Mesothelial cell of epicardium (in vitro differentiated cells): Measurements from ENCODE around the gene FDX2. TPM values are rescaled to one million over a fixed set of nuclear protein-coding genes. Genes with fewer than 3 reads are reported as not detected.
A peak's percentile ranks its signal among the peaks of the same experiment; 100 is the strongest.

Source experiments
- DNase-seq, 2 experiments: peaks; one replicate each; pipeline ENCODE4 v3.0.0; 2021; ENCODE audit warnings: low spot score in 2 of 2; ENCODE audit not compliant: unreplicated experiment in 2 of 2
- H3K27ac Mint-ChIP-seq: 2 replicates; pipeline ENCODE4 v1.8.0; 2021; ENCODE audit warnings: mixed read lengths
- H3K27me3 Mint-ChIP-seq: 2 replicates; pipeline ENCODE4 v1.8.0; 2021; ENCODE audit warnings: low read depth, mixed read lengths
- H3K36me3 Mint-ChIP-seq: 2 replicates; pipeline ENCODE4 v1.8.0; 2021; ENCODE audit warnings: mixed read lengths
- H3K4me1 Mint-ChIP-seq: 2 replicates; pipeline ENCODE4 v1.8.0; 2021; ENCODE audit warnings: mixed read lengths
- H3K4me3 Mint-ChIP-seq: 2 replicates; pipeline ENCODE4 v1.8.0; 2021; ENCODE audit warnings: mild to moderate bottlenecking, moderate library complexity, mixed read lengths
- H3K9me3 Mint-ChIP-seq: 2 replicates; pipeline ENCODE4 v1.8.0; 2021; ENCODE audit warnings: mixed read lengths
- CTCF ChIP-seq: fragments of 200-600 bp; sonication (generic); IDR thresholded peaks from one replicate; pipeline ENCODE4 v1.5.0; 2021; ENCODE audit warnings: antibody characterized with exemption; ENCODE audit not compliant: unreplicated experiment
- total RNA-seq: library from RNA; stranded (reverse); gene quantifications from 3 replicates; pipeline ENCODE4 v1.2.1, GENCODE V29; 2021

FDX2 gene
- total RNA-seq, 1 donor from 2014 or later = 18.6 TPM

GRCh38 chr19:10269333-10270179 is 46.3 kb downstream of the FDX2 start:
- peak overlapping the region; percentile 55 for H3K4me3 Mint-ChIP-seq
- H3K27me3 Mint-ChIP-seq = peaks cover 46% of the 10 kb centered on the region
- peak; percentile 70 to 89 for DNase-seq
- TF ChIP-seq CTCF = peak; percentile 84
- no peaks in the 10 kb centered on the region for H3K36me3 Mint-ChIP-seq
- no peaks in the 10 kb centered on the region for H3K4me1 Mint-ChIP-seq
- no peaks in the 10 kb centered on the region for H3K9me3 Mint-ChIP-seq
- no peak overlapping the region for H3K27ac Mint-ChIP-seq

- Mint-ChIP-seq H3K27ac (no peak overlapping the region), H3K36me3 (no peaks in the 10 kb centered on the region), H3K4me3 (no peak overlapping the region), H3K27me3 (peaks cover 42% of the 10 kb centered on the region), H3K4me1 (no peaks in the 10 kb centered on the region), H3K9me3 (no peaks in the 10 kb centered on the region)
- no peak for TF ChIP-seq CTCF
- DNase-seq = no peak
These were observed 47.7 kb downstream of the FDX2 start for GRCh38 chr19:10268071-10268470.

- DNase-seq = no peak
- H3K36me3 Mint-ChIP-seq = no peaks in the 10 kb centered on the region
- no peaks in the 10 kb centered on the region for H3K4me1 Mint-ChIP-seq
- peaks cover 31% of the 10 kb centered on the region for H3K27me3 Mint-ChIP-seq
- H3K4me3 Mint-ChIP-seq = no peak overlapping the region
- no peak overlapping the region for H3K27ac Mint-ChIP-seq
- H3K9me3 Mint-ChIP-seq = no peaks in the 10 kb centered on the region
- no peak for TF ChIP-seq CTCF
These were observed 49.1 kb downstream of the FDX2 start for GRCh38 chr19:10266706-10267105.

GRCh38 chr19:10262771-10263170 is 53.0 kb downstream of the FDX2 start:
- TF ChIP-seq CTCF = no peak
- Mint-ChIP-seq H3K4me1 (no peaks in the 10 kb centered on the region), H3K27ac (no peak overlapping the region), H3K4me3 (no peak overlapping the region), H3K36me3 (peaks cover 4% of the 10 kb centered on the region), H3K27me3 (no peaks in the 10 kb centered on the region), H3K9me3 (no peaks in the 10 kb centered on the region)
- no peak for DNase-seq

GRCh38 chr19:10260141-10260584 is 55.7 kb downstream of the FDX2 start:
- TF ChIP-seq CTCF = no peak
- H3K27ac Mint-ChIP-seq = no peak overlapping the region
- no peaks in the 10 kb centered on the region for H3K9me3 Mint-ChIP-seq
- peaks cover 19% of the 10 kb centered on the region for H3K36me3 Mint-ChIP-seq
- DNase-seq = no peak
- H3K4me1 Mint-ChIP-seq = no peaks in the 10 kb centered on the region
- no peak overlapping the region for H3K4me3 Mint-ChIP-seq
- no peaks in the 10 kb centered on the region for H3K27me3 Mint-ChIP-seq

Other genes with a start within 250 kb of the FDX2 start
- gene SHFL, start 229.7 kb downstream of the FDX2 start, total RNA-seq = 30.6 to 34.6 TPM (median 33.0 TPM) in 3 replicates
- gene ANGPTL6, start 213.3 kb downstream of the FDX2 start, total RNA-seq = 0.85 to 1.6 TPM (median 0.97 TPM) in 3 replicates
- gene PPAN, start 209.7 kb downstream of the FDX2 start, total RNA-seq = 53.2 to 64.2 TPM (median 62.1 TPM) in 3 replicates
- 30.8 to 33.6 TPM (median 31.2 TPM) in 3 replicates for gene P2RY11, start 204.3 kb downstream of the FDX2 start, total RNA-seq
- 199 to 207 TPM (median 207 TPM) in 3 replicates for gene EIF3G, start 196.1 kb downstream of the FDX2 start, total RNA-seq
- 110 to 115 TPM (median 112 TPM) in 3 replicates for gene DNMT1, start 121.1 kb downstream of the FDX2 start, total RNA-seq
- 34.6 to 36.9 TPM (median 34.9 TPM) in 3 replicates for gene S1PR2, start 84.7 kb downstream of the FDX2 start, total RNA-seq
- gene MRPL4, start 63.8 kb downstream of the FDX2 start, total RNA-seq = 54.1 to 57.4 TPM (median 54.4 TPM) in 3 replicates
- gene ICAM1, start 44.9 kb downstream of the FDX2 start, total RNA-seq = 9.0 to 11.6 TPM (median 9.6 TPM) in 3 replicates
- gene ICAM4, start 29.1 kb downstream of the FDX2 start, total RNA-seq = 2.0 to 2.6 TPM (median 2.4 TPM) in 3 replicates
- gene ICAM5, start 26.1 kb downstream of the FDX2 start, total RNA-seq = 3.3 to 5.7 TPM (median 4.9 TPM) in 3 replicates
- 12.8 to 14.9 TPM (median 13.5 TPM) in 3 replicates for gene ZGLP1, start 6.2 kb downstream of the FDX2 start, total RNA-seq
- 51.1 to 55.7 TPM (median 52.4 TPM) in 3 replicates for gene RAVER1, start 17.5 kb upstream of the FDX2 start, total RNA-seq
- gene ICAM3, start 23.6 kb upstream of the FDX2 start, total RNA-seq = 2.0 to 2.7 TPM (median 2.3 TPM) in 3 replicates
- 142 to 148 TPM (median 146 TPM) in 3 replicates for gene TYK2, start 64.6 kb upstream of the FDX2 start, total RNA-seq
- gene CDC37, start 87.5 kb upstream of the FDX2 start, total RNA-seq = 153 to 160 TPM (median 159 TPM) in 3 replicates
- 2.9 to 3.1 TPM (median 3.0 TPM) in 3 replicates for gene PDE4A, start 104.5 kb upstream of the FDX2 start, total RNA-seq
- gene KEAP1, start 187.3 kb upstream of the FDX2 start, total RNA-seq = 61.2 to 71.0 TPM (median 69.5 TPM) in 3 replicates
- gene S1PR5, start 201.4 kb upstream of the FDX2 start, total RNA-seq = 2.2 to 2.4 TPM (median 2.4 TPM) in 3 replicates
- gene ATG4D, start 227.9 kb upstream of the FDX2 start, total RNA-seq = 31.9 to 37.3 TPM (median 33.1 TPM) in 3 replicates
- 27.4 to 31.2 TPM (median 30.6 TPM) in 3 replicates for gene KRI1, start 250.0 kb upstream of the FDX2 start, total RNA-seq